Kidney capillary endothelial cell (primary cell): ENCODE measurements around the gene GPR34.
"Not testable (repeated sequence)": the region's sequence is repeated elsewhere in the genome, so short reads cannot be mapped to it uniquely, and the experiment has no call there.

Experiments
- DNase-seq: peaks from one replicate; pipeline ENCODE4 v3.0.0-alpha.2; 2018; ENCODE audit warnings: low spot score

The GPR34 gene

GRCh38 chrX:41688835-41689234, at the start of gene GPR34:
TSS of gene GPR34 (plus strand) at chrX:41688973. CDS start at chrX:41695634, 6,661 bp downstream.
- DNase-seq: no peak

GRCh38 chrX:41646201-41646600, 42.6 kb upstream of the GPR34 start:
- not testable (repeated sequence) for DNase-seq

- no peak for DNase-seq
Observed at GRCh38 chrX:41653125-41653524, 35.6 kb upstream of the GPR34 start.

GRCh38 chrX:41655101-41655500, 33.7 kb upstream of the GPR34 start:
- no peak for DNase-seq

- DNase-seq: no peak
Observed at GRCh38 chrX:41655631-41656030, 33.1 kb upstream of the GPR34 start.

GRCh38 chrX:41661366-41662095, 27.2 kb upstream of the GPR34 start:
- no peak for DNase-seq

- no peak for DNase-seq
Observed at GRCh38 chrX:41664375-41664901, 24.3 kb upstream of the GPR34 start.

GRCh38 chrX:41664908-41665307, 23.9 kb upstream of the GPR34 start:
- DNase-seq: no peak

GRCh38 chrX:41665686-41666085, 23.1 kb upstream of the GPR34 start:
- DNase-seq: no peak

GRCh38 chrX:41666251-41666650, 22.5 kb upstream of the GPR34 start:
- no peak for DNase-seq

- no peak for DNase-seq
Observed at GRCh38 chrX:41667631-41668030, 21.1 kb upstream of the GPR34 start.

GRCh38 chrX:41670112-41670511, 18.7 kb upstream of the GPR34 start:
- no peak for DNase-seq

- DNase-seq: no peak
Observed at GRCh38 chrX:41671082-41671481, 17.7 kb upstream of the GPR34 start.

- DNase-seq: no peak
Observed at GRCh38 chrX:41672643-41673042, 16.1 kb upstream of the GPR34 start.

GRCh38 chrX:41676361-41676760, 12.4 kb upstream of the GPR34 start:
- DNase-seq: not testable (repeated sequence)

GRCh38 chrX:41677183-41678060, 11.4 kb upstream of the GPR34 start:
- no peak for DNase-seq

GRCh38 chrX:41684138-41684537, 4.6 kb upstream of the GPR34 start:
- DNase-seq: no peak

GRCh38 chrX:41684940-41685339, 3.8 kb upstream of the GPR34 start:
- no peak for DNase-seq

GRCh38 chrX:41686788-41687187, 2.0 kb upstream of the GPR34 start:
- DNase-seq: no peak

GRCh38 chrX:41688156-41688555, 617 bp upstream of the GPR34 start:
- no peak for DNase-seq

GRCh38 chrX:41689711-41690110, 938 bp downstream of the GPR34 start:
- no peak for DNase-seq

- DNase-seq: no peak
Observed at GRCh38 chrX:41692162-41692749, 3.5 kb downstream of the GPR34 start.

GRCh38 chrX:41693024-41693423, 4.3 kb downstream of the GPR34 start:
- DNase-seq: no peak
